ENCODE data around the gene ACER3.
"Not testable (repeated sequence)": the region's sequence is repeated elsewhere in the genome, so short reads cannot be mapped to it uniquely, and the experiment has no call there.

ACER3 gene

DNA sequence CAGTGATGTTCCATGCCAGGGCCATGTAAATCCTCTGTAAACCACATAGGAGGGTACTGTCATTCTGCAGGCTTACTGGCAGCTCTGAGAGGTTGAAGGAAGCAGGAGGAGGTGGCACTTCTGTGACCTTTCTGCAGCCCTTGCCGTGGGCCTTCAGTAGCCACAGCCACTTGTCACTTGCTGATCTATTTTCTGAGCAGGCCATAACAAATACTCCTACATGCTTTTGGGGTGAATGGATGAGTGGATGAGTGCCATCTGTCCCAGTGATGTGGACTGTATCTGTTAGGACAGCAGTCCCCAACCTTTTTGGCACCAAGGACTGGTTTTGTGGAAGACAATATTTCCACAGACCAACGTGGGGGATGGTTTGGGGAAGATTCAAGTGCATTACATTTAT lies 183.6 kb downstream of the ACER3 start:
- no peak for DNase-seq

DNA sequence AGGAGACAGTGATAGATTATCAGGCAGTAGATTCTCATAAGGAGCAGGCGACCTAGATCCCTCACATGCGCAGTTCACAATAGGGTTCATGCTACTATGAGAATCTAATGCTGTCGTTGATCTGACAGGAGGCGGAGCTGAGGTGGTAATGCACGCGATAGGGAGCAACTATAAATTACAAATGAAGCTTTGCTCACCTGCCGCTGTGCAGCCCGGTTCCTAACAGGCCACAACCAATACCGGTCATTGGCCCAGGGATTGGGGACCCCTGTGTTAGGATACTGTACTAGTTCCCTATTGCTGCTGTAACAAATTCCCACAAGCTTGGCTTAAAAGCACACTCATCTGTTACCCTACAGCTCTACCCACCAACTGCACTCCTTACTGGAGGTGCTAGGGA lies 184.2 kb downstream of the ACER3 start:
- no peak for DNase-seq

DNA sequence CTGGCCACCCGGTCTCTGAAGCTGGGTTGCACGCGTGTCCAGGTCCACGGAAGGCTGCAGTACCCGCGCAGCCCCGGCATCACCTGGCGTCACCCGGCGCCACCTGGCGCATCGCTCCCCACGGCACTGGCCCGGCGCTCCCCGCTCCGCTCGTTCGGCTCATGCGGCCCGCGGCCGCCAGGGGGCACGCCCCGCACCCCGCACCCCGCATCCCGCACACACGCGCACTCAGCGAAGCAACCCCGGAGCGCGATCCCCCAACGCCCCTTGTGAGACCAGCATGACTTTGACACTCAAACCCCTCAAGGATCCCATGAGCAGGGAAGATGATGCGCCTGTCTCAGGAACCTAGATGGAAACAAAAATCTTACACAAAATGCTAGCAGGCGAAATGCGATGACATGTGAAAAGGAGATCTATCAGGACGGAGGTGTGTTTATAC lies 185.4 kb downstream of the ACER3 start:
- DNase-seq = peak; percentile 58

DNA sequence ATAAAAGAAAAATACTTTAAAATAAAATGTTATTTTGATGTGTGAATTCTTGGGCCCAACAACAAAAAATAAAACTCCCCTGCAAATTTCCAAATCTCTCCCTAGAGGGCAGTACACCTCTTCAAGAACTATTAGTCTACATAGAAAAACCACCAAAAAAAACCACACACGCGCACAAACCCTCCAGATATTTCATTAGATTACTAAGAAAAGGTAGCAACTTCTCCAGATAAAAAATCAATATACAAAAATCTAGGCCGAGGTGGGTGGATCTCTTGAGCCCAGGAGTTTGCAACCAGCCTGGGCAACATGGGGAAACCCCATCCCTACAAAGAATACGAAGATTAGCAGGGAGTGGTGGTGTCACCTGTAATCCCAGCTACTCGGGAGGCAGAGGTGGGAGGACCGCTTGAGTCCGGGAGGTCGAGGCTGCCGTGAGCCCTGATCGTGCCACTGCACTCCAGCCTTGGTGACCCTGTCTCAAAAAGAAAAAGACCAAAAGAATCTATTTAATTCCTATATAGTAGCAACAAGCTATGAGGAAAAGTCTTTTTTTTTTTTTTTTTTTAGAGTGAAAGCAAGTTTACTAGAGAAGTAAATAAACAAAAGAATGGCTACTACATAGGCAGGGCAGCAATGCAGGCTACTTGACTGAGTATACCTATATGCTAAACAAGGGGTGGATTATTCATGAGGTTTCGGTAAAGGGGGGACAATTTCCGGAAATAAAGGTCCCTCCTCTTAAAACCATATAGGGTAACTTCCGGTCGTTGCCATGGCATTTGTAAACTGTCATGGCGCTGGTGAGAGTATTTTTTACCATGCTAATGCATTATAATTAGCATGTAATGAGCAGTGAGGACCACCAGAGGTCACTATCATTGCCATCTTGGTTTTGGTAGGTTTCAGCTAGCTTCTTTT lies 186.5 kb downstream of the ACER3 start:
- DNase-seq = peak; percentile 87

DNA sequence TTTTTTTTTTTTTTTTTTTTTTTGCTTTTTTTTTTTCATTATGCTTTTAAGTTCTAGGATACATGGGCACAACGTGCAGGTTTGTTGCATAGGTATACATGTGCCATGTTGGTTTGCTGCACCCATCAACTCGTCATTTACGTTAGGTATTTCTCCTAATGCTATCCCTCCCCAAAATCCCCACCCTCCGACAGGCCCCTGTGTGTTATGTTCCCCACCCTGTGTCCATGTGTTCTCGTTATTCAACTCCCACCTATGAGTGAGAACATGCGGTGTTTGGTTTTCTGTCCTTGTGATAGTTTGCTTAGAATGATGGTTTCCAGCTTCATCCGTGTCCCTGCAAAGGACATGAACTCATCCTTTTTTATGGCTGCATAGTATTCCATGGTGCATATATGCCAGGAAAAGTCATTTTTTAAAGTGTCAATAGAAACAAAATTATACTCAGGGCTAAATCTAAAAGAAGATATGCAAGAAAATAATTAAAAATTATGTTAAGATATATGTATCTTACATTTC lies 187.3 kb downstream of the ACER3 start:
- not testable (repeated sequence) for DNase-seq

DNA sequence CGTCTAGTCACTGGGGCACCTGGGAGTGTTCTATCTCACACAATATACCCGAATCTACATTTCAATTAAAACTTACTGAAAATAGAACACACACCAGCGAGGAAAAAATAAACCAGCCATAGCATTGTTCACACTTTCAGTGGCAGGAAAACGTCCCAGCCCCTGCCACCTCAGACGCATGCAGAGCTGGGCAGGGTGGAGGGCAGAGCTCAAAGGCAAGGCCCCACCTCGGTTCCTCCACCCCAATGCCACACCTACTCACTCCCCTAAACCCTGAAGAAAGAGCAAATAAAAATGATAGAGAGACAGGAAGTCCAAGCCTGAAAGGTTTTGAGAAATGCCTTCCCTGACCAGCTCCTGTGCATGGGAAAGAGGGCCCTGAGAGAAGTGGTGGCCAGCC lies 188.3 kb downstream of the ACER3 start:
- no peak for DNase-seq

DNA sequence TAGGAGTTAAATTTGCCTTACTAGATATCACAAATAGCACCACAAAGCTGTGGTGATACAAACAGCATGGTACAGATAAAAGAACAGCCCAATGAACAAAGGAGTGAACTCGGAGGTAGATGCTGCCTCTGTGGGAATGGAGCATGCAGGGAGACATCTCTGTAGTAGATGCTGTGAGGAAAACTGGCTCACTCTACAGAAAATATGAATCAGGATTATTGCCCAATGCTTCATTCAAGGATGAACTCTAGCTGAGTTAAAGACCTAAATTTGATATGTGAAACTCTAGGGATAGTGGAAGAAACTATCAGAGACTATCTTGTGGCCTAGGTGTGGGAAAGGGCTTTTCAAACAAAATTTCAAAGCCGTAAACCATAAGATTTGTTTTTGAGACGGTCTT lies 190.8 kb downstream of the ACER3 start:
- DNase-seq = no peak

DNA sequence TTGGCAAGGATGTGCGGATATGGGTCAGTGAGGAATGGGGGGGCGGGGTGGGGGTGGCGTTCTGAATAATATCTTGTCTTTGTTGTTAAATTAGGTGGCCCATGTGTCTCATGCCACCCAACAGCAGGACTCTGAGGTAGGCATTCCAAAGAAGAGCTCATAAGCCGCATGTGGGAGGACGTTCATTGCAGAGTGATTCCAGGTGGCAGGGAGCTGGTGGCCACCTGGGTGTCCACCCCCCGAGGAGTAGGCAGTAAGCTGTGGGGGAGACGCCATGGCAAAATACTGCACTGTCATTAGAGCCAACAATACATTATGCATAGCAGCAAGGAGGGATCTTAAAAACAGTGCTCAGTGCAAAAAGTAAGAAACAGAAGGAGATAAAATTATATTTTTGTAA lies 191.8 kb downstream of the ACER3 start:
- DNase-seq = no peak

DNA sequence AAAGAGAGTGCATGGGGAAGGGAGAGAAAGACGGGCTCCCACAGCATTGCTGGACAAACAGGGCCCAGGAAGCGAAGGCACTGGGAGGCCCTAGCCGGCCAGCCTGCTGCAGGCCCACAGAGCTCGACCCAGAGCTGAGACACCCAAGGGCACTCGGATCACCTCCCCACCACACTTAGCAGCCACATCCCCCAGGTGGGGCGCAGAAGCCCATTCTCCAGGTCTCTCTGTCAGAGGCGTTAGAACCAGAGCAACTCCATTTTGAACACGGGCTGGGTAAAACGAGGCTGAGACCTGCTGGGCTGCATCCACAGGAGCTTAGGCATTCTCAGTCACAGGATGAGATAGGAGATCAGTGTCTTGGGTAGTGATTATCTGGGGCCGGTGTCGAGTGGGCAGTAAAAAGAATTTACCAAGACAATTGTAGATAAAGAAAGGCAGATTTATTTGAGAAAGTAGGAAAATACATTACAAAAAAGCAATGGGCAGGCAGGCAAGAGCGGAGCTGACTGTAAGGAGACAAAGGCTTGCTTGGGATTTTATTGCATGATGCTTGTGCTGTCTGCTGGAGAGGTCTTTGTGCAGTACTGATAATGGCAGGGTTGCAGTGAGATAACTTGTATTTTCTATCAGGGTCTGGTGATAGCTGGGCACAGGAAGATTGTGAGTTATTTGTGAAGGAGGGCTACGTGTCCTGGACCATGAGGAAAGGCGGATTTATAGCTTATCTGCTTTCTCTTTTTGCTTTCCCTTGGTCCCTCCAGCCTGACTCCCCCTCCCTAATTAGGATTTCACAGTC lies 192.7 kb downstream of the ACER3 start:
- no peak for DNase-seq

DNA sequence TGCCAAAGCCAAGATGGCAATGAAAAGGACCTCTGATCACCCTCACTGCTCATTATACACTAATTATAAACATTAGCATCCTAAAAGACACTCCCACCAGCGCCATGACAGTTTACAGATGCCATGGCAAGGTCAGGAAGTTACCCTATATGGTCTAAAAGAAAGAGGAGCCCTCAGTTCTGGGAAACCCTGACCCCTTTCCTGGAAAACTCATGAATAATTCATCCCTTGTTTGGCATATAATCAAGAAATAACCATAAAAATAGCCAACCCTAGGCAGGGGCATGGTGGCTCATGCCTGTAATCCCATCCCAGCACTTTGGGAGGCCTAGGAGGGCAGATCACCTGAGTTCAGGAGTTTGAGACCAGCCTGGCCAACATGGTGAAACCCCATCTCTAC lies 193.4 kb downstream of the ACER3 start:
- no peak for DNase-seq

DNA sequence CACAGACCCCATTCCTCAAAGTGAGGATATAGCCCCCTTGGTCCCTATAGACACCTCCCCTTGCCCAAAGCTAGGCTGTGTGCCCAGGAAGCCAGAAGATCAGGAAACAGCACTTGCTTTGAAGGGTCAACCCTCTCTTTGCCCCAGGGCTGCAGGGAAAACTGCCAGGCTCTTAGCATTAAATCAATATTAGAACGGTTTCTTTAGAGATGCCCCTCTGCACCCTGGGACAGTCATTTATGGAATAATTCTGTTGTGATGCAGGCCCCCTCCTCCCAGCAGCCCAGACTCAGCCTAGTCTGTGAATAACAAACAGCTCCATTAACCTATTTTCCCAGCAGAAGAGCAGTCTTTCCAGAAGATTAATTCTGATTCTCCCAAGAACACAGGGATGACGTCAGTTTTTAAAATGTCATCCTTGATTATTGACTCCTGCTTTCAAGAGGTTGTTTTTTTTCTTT lies 194.4 kb downstream of the ACER3 start:
- DNase-seq = no peak

DNA sequence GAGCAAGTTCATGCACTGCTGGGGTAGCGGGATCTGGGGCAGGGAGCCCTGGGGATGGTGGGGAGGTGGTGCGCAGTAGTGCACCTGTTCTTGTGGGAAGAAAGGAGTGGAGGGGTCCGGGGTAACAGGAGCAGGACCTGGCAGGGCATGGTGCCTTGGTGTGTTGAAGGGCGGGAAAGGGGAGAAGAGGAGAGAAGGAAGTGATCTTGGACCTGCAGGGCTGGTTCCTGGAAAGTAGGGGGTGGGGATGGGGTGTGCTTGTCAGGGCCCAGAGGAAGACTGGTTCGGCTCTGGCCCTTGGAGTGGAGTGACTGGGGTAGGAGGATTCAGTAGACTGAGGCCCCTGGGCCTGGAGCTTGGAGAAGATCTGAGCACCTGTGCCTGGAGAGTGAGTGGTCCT lies 195.2 kb downstream of the ACER3 start:
- no peak for DNase-seq

DNA sequence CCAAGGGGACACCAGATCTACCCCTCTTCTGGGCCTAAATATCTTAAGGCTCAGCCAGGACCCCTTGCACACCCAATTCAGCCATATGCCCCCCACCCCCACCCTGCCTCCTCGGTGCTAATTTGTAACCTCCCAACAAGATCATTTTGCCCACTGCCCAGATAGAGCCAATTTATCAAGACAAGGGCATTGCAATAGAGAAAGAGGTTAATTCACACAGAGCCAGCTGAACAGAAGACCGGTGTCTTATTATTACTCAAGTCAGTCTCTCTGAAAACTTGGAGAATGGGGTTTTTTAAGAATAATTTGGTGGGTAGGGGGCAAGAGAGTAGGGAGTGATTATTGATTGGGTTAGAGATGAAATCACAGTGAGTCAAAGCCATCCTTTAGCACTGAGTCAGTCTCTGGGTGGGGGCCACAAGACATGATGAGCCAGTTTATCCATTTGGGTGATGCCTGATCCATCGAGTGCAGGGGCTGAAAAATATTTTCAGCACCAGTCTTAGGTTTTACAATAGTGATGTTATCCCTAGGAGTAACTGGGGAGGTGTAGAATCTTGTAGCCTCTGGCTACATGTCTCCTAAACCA lies 196.2 kb downstream of the ACER3 start:
- DNase-seq = no peak

DNA sequence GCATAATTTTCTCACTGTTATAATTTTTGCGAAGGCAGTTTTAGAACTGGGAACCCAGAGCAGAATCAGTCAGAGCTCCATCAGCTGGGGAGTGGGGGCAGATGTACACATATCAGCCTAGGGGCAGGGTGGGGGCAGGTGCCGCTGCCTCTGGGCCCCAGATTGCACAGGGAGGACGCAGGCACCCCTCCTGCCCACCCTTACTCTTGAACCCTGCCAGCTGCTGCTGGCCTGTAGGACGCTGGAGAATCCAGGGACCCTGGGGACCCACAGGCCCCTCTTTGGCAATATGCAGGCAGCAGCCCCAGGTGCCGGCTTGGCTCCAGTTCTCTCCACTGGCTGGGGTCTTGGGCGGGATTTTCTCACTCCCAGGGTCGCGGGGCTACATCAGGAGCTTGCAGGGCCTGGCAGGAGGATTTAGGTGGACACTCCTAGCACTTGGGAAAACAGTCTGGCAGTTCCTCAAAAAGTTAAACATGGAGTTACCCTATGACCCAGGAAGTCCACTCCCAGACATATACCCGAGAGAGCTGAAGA lies 197.3 kb downstream of the ACER3 start:
- DNase-seq = no peak

DNA sequence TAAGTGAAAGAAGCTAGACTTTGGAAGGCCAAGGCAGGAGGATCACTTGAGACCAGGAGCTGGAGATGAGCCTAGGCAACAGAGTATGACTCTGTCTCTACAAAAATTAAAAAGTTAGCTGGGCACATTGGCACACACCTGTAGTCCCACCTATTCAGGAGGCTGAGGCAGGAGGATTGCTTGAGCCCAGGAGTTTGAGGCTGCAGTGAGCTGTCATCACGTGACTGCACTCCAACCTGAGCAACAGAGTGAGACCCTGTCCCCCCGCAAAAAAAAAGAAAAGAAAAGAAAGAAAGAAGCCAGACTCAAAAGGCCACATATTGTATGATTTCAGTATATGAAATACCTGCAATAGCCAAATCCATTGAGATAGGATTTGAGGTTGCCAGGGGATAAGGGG lies 198.2 kb downstream of the ACER3 start:
- no peak for DNase-seq

DNA sequence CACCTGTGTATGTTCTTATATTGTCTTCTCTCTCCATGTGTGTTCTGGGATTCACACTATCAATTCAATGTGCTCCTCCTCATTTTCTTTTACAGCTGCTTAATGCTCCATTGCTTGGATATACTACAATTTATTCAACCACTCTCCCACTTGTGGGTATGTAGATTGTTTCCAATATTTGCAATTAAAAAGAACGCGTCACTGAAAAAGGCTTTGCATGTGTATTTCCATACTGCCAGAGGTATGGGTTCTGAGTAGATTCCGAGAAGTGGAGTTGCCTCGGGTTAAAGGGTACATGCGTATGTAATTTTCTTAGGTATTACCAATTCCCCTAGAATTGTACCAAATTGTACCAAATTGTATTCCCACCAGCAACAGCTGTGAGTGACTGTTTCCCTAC lies 199.1 kb downstream of the ACER3 start:
- DNase-seq = no peak

DNA sequence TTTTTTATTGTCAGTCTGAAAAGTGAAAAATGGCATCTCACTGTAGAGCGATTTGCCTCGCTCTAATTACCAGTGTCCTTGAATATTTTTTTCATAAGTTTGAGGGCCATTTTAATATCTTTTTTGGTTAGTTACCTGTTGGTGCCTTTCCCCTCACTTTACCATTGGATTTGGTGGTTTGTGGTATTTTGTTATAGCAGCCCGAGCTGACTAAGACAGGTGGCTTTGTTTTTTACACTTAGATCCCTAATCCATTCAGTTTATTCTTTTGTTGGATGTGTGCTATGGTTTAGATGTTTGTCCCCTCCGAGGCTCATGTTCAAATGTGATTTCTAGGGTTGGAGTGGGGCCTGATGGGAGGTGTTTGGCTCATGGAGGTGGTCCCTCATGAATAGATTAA lies 199.5 kb downstream of the ACER3 start:
- no peak for DNase-seq

DNA sequence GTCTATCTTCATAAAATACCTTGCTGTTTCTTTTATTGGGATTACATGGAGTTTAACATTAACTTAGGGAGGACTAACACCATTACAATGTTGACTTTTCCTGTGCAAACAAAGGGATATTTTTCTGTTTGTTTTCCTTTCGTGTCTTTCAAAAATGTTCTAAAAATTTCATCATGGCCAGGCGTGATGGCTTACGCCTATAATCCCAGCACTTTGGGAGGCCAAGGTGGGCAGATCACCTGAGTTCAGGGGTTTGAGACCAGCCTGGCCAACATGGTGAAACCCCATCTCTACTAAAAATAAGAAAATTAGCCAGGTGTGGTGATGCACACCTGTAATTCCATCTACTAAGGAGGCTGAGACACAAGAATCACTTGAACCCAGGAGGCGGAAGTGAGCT lies 200.5 kb downstream of the ACER3 start:
- not testable (repeated sequence) for DNase-seq

DNA sequence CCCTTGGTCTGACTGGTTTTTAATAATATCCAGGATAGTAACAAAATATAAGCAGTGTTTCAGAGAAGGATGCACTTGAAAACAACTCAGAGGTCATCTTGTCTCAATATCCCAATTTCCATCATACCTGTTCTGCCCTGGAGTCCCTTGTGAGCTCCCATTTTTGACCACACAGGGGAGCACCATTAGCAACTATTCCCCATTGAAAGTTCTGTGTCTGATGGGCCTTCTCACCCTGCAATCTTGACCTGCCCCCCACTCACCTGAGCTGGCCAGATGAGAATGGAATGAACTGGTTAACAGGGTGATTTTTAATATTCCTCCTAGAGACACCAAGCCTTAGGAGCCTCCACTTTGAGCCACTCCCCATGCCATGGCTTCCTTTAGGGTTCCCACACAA lies 202.2 kb downstream of the ACER3 start:
- no peak for DNase-seq

DNA sequence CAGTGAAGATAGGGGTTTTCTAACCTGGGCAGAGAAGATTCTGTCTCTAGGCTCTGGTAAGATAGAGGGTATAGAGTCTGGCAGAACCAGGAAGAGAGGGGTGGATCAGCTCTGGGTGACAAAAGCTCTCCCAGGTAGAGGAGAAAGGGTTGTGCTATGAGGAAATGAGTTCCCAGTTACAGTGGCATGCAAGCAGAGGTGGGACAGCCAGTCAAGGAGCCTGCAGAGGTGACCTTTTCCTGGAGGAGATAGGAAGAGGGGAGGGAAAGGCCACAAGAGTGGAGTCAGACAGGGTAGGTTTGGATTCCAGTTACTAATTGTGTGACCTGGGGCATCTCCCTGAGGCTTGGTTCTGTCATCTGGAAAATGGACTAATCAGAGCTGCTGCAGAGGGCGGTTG lies 202.7 kb downstream of the ACER3 start:
- no peak for DNase-seq

DNA sequence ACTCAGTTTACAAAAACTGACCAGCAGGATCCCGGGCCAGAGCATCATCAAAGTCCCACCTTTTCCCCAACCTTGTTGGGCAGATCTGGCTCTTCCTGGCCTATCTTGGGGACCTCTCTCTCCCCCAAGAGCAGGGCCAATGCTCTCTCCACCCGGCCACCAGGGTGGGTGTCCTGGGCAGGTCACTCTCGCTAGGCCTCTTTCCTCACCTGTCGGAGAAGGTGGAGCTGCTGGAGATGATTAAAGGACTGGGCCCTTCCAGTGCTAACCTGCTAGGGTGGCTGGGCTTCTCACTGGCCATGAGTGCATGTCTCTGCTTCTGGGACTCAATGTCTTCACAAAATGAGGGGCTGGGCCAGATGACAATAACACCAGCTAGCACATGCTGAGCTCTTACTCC lies 203.1 kb downstream of the ACER3 start:
- DNase-seq = no peak

DNA sequence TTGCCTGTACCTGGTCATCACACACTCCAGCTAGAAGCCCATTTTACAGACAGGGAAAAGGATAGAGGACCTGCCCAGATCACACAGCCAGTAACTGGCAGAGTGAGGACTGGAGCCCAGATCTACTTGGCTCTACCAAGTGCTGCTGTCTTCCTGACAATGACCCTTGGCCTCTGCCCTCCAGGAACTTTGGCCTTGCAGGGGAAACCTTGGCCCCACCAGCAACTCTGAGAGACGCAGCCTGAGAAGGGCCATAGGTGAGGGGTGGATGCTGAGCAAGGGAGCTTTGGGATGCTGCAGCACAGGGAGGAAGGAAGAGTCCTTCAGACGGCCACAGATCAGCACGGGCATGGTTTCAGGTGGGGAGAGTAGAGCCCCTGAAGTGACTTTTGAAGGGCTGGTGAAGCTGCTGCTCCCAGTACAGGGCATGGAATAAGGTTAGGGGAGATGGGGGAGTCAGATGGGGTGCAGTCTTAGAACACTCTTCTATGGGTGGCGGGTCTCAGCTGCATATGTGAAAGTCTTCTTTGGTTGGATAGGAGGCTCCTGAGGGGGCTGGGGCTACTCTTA lies 204.0 kb downstream of the ACER3 start:
- no peak for DNase-seq

DNA sequence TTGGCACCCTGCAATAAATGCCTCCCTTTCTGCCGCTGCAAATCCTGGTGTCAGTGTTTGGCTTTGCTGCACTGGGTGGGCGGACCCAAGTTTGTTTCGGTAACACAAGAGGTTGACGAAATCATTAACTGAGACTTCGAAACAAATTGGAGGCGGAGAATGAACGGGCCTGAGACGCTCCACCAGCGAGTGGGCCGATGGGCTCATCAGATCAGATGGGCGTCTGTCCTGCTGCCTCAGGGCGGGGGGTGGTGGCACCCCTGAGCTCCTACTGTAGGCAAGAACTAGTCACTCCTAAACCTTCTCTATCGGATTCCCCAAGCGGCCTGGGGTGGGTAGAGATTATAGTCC lies 205.1 kb downstream of the ACER3 start:
- no peak for DNase-seq
